ENCODE data around the gene GDF11. TPM values are rescaled to one million over a fixed set of nuclear protein-coding genes. Genes with fewer than 3 reads are reported as not detected.

Gene GDF11
- total RNA-seq, 1 donor from 2014 or later: 52.4 TPM

DNA sequence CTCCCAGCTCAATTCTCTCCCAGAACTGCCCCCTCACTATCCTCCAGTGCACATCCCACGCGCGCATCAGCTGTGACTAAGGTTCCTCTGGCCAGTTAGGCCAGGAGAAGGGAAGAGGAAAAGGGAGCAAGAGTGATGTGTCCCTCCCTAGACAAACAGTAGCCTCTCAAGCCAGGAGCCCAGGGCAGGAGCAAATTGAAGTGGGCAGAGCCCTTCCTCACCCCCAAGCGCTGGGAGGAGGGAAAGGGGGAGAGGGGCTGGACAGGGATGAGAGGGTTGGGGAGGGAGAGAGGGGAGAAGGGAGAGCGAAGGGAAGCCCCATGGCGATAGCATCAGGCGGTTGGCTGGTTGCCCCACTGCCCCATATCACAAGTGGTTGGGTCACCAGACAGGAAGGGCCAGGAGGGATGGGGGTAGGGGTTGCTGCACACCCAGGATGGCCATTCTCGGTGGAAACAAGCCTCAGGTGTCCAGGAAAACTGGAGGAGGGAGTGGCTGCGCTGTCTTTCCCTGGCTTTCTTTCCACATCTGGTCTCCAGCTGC, 15.2 kb upstream of the GDF11 start:
- peak overlapping the region; percentile 70 for H3K27ac Mint-ChIP-seq (ENCODE audit: unreplicated experiment)
- H3K4me3 Mint-ChIP-seq (ENCODE audit: unreplicated experiment): peak overlapping the region; percentile 96
- H3K27me3 Mint-ChIP-seq (ENCODE audit: unreplicated experiment): peaks cover 18% of the 10 kb centered on the region
- TF ChIP-seq, protein P1, sequence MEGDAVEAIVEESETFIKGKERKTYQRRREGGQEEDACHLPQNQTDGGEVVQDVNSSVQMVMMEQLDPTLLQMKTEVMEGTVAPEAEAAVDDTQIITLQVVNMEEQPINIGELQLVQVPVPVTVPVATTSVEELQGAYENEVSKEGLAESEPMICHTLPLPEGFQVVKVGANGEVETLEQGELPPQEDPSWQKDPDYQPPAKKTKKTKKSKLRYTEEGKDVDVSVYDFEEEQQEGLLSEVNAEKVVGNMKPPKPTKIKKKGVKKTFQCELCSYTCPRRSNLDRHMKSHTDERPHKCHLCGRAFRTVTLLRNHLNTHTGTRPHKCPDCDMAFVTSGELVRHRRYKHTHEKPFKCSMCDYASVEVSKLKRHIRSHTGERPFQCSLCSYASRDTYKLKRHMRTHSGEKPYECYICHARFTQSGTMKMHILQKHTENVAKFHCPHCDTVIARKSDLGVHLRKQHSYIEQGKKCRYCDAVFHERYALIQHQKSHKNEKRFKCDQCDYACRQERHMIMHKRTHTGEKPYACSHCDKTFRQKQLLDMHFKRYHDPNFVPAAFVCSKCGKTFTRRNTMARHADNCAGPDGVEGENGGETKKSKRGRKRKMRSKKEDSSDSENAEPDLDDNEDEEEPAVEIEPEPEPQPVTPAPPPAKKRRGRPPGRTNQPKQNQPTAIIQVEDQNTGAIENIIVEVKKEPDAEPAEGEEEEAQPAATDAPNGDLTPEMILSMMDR (IDR thresholded peaks at IDR 0.05; ENCODE audit: partially characterized antibody, unreplicated experiment): no peak
- H3K4me1 Mint-ChIP-seq (ENCODE audit: low read depth, unreplicated experiment): peaks cover 34% of the 10 kb centered on the region
- DNase-seq: no peak
- H3K36me3 Mint-ChIP-seq (ENCODE audit: unreplicated experiment): peaks cover 9% of the 10 kb centered on the region
- peaks cover 15% of the 10 kb centered on the region for H3K9me3 Mint-ChIP-seq (ENCODE audit: unreplicated experiment)

DNA sequence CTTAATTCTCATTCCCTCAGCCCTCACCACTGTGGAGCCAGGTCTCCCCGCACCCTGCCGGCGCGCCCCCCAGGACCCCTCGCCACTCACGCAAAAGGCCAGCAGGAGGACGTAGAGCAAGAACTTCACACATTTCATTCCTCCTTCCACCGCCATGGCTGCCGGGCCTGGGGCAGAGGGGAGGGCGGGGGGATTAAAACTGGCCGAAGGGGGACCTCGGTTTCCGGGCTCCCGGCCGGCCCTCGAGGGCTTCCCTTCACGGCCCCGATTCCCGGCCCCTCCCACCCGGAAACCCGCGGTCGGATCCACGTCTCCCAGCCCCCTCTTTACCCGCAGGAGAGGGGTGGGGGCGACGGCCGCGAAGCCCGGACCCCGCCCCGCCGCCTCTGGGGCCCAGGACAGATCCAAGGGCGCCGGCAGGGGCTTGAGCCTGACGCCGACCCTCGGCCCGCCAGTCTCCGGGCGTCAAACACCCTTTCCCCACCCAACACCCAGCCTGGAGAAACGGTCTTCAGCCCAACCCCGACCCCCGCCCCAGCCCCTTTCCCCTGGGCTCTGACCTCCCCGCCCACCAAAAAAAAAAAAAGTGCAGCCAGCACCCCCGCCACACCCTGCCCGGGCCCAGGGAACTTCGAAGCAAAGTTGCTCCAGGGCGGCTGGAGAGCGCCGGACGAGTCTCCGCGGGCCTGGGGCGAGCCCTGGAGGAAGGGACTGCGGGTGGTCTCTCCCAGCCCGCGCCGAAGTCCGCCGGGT, 14.6 kb upstream of the GDF11 start:
- TF ChIP-seq, protein P1 (IDR thresholded peaks at IDR 0.05; ENCODE audit: partially characterized antibody, unreplicated experiment): no peak
- Mint-ChIP-seq H3K36me3 (ENCODE audit: unreplicated experiment) (peaks cover 9% of the 10 kb centered on the region), H3K27me3 (ENCODE audit: unreplicated experiment) (peaks cover 19% of the 10 kb centered on the region), H3K4me1 (ENCODE audit: low read depth, unreplicated experiment) (peaks cover 35% of the 10 kb centered on the region), H3K9me3 (ENCODE audit: unreplicated experiment) (peaks cover 15% of the 10 kb centered on the region), H3K27ac (ENCODE audit: unreplicated experiment) (peak overlapping the region; percentile 70), H3K4me3 (ENCODE audit: unreplicated experiment) (peak overlapping the region; percentile 96)
- peak; percentile 49 for DNase-seq

DNA sequence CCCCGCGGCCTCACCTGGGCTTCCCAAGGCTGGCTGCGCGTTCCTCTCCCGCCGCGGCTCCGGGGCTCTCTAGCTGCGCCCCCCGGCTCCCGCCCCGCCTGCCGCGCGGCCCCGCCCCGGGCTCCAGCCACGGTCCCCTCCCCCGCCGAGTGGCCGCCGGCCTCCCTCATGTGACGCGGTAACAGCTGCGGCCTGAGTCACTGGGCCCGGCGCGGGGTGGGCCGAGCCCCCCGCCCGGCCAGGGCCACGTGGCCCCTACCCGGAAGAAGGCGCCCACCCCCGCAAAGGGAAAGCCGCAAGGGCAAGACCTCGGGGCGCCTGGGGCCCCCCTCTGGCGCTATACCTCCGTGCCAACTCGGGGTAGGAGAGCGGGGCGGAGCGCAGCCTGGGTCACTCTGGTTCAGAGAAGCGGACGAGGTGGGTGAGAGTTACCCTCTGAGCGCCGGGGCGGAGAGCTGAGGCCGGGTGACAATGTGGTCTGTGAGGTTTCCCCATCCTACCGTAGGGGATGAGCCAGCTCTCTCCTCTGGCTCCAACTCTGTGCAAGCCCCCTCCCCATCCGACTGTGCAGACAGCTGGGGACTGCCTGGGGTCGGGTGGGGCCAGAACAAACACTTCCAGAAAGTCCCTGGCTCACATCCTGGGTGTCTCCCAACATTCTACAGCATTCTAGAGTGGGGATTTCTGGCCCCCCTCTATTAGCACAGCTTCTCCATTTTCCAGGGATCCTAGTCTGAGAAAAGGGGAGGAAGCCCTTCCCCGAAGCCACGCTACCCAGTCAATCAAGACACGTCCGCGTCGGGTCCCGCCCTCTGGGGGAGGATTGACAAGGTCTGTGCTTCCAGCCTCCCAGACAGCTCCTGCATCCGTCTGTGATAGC, 13.7 kb upstream of the GDF11 start, which contains the start of gene CD63:
CD63 (minus strand) TSS at position 71 of the 880 bp plus-strand sequence. CDS start 668 bp downstream, outside the sequence.
- Mint-ChIP-seq H3K4me1 (ENCODE audit: low read depth, unreplicated experiment) (peaks cover 33% of the 10 kb centered on the region), H3K4me3 (ENCODE audit: unreplicated experiment) (peak within 1 kb of the TSS; percentile 96), H3K27ac (ENCODE audit: unreplicated experiment) (peak within 1 kb of the TSS; percentile 97), H3K36me3 (ENCODE audit: unreplicated experiment) (peaks cover 9% of the 10 kb centered on the region), H3K27me3 (ENCODE audit: unreplicated experiment) (peaks cover 19% of the 10 kb centered on the region), H3K9me3 (ENCODE audit: unreplicated experiment) (peaks cover 15% of the 10 kb centered on the region)
- DNase-seq: peak; percentile 86
- TF ChIP-seq, protein P1 (IDR thresholded peaks at IDR 0.05; ENCODE audit: partially characterized antibody, unreplicated experiment): no peak

DNA sequence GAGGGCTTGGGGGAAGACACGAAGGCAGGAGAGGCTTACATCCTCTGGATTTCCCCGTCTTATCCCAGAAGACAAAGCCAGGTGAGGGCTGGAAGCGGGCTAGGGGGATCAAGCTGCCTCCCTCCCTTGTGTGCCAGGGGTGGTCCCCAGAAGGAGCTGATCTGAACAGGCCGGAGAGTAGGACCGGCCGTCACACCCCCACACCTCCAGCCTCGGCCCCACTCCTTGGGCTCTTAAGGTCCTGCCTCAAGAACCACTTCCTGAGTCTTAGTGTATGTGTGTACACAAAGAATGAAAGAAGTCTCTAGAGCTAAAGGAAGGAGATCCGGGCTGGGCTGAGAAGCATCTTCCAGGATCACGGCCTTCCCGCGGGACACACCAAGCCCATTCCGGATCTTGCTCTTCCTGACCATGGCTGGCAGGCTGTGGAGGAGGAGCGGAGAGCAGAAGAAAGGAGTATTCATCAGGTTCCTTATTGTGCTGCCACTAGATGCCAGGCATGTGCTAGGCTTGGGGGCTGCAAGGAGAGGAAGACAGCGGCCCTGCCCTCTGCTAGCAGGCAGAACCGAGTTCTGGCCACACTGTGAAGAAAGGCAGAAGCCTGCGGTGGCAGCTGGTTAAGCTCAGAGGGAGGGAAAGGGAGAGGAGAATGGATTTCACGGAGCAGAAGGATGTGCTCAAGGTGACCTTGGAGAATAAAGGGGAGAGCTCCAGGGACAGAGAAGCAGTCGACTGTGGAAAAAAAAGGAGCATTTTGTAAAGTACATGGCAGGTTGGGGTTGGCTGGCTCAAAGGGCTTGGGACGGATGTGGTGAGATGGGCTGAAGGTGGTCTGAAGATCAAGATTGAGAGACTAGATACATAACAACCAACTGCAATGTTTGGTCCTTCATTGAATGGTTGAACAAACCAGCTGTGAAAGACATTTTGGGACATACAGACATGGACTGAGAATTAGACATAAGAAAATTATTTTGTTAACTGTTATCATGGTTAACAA, 12.8 kb upstream of the GDF11 start:
- TF ChIP-seq, protein P1 (IDR thresholded peaks at IDR 0.05; ENCODE audit: partially characterized antibody, unreplicated experiment): no peak
- peak; percentile 60 for DNase-seq
- H3K27ac Mint-ChIP-seq (ENCODE audit: unreplicated experiment): peak overlapping the region; percentile 97
- peaks cover 15% of the 10 kb centered on the region for H3K9me3 Mint-ChIP-seq (ENCODE audit: unreplicated experiment)
- peak overlapping the region; percentile 90 for H3K4me3 Mint-ChIP-seq (ENCODE audit: unreplicated experiment)
- peaks cover 28% of the 10 kb centered on the region for H3K4me1 Mint-ChIP-seq (ENCODE audit: low read depth, unreplicated experiment)
- H3K36me3 Mint-ChIP-seq (ENCODE audit: unreplicated experiment): peaks cover 9% of the 10 kb centered on the region
- H3K27me3 Mint-ChIP-seq (ENCODE audit: unreplicated experiment): peaks cover 19% of the 10 kb centered on the region
